SJCRH30 (cell line): Measurements from ENCODE around the gene ANKS1A. TPM values are rescaled to one million over a fixed set of nuclear protein-coding genes. Genes with fewer than 3 reads are reported as not detected.

ENCODE experiments used
- DNase-seq, 2 experiments: peaks; one replicate each; pipeline ENCODE4 v3.0.0-alpha.2; 2015 to 2020
- H3K27ac ChIP-seq: fragments of 250-450 bp; sonication (Bioruptor Pico); 2 replicates; pipeline ENCODE4 v1.5.1; 2020; ENCODE audit warnings: mild to moderate bottlenecking, moderate library complexity
- H3K27me3 ChIP-seq: fragments of 250-450 bp; sonication (Bioruptor Pico); 2 replicates; pipeline ENCODE4 v1.5.1; 2020; ENCODE audit warnings: mild to moderate bottlenecking, moderate library complexity
- H3K36me3 ChIP-seq: fragments of 250-450 bp; sonication (Bioruptor Pico); 2 replicates; pipeline ENCODE4 v1.5.1; 2020; ENCODE audit warnings: mild to moderate bottlenecking, moderate library complexity
- H3K4me1 ChIP-seq: fragments of 250-450 bp; sonication (Bioruptor Pico); 2 replicates; pipeline ENCODE4 v1.5.1; 2020; ENCODE audit warnings: mild to moderate bottlenecking, moderate library complexity
- H3K4me3 ChIP-seq: fragments of 250-450 bp; sonication (Bioruptor Pico); 2 replicates; pipeline ENCODE4 v1.5.1; 2020; ENCODE audit warnings: mild to moderate bottlenecking, moderate library complexity
- H3K9me3 ChIP-seq: fragments of 250-450 bp; sonication (Bioruptor Pico); replicated peaks from 2 replicates; pipeline ENCODE4 v1.5.1; 2020; ENCODE audit warnings: mild to moderate bottlenecking, moderate library complexity
- total RNA-seq: library from RNA; depleted of rRNA; stranded (reverse); fragments of >200 nt; shearing (Covaris generic); gene quantifications from 2 replicates; pipeline ENCODE4 v1.2.3, GENCODE V29; 2014

The ANKS1A gene
- total RNA-seq, 1 experiment from 2014 or later: 18.2 TPM

DNA sequence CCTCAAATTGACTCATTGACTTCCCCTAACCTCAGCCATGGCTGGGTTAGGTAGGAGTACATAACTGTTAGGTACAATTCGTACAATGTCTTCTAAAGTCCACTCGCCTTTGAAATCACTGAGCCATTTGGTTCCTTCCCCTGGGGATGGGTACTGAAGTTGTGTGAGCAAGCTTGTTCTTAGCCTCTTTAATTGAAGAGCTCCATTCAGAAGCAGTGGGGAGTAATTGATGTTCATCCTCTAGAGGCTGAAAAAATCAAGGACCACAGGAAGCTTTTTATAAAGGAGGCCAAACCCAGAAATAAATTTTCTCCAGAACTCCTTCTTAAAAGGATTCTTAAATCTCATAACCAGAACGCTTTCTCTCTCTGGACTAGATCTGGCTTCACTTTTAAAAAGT, 60.6 kb downstream of the ANKS1A start:
- no peaks in the 10 kb centered on the region for H3K9me3 ChIP-seq
- H3K36me3 ChIP-seq: no peaks in the 10 kb centered on the region
- H3K27me3 ChIP-seq: no peaks in the 10 kb centered on the region
- H3K4me3 ChIP-seq: no peak overlapping the region
- H3K4me1 ChIP-seq: peaks cover 5% of the 10 kb centered on the region
- no peak overlapping the region for H3K27ac ChIP-seq
- no peak for DNase-seq

GRCh38 chr6:34950849-34951248, 61.8 kb downstream of the ANKS1A start:
- DNase-seq: peak; percentile 17 to 53
- Histone ChIP-seq H3K9me3 (no peaks in the 10 kb centered on the region), H3K27ac (peak overlapping the region; percentile 54; the same call in 1 of the 2 replicates), H3K27me3 (no peaks in the 10 kb centered on the region), H3K4me3 (no peak overlapping the region), H3K36me3 (no peaks in the 10 kb centered on the region), H3K4me1 (peaks cover 5% of the 10 kb centered on the region)

DNA sequence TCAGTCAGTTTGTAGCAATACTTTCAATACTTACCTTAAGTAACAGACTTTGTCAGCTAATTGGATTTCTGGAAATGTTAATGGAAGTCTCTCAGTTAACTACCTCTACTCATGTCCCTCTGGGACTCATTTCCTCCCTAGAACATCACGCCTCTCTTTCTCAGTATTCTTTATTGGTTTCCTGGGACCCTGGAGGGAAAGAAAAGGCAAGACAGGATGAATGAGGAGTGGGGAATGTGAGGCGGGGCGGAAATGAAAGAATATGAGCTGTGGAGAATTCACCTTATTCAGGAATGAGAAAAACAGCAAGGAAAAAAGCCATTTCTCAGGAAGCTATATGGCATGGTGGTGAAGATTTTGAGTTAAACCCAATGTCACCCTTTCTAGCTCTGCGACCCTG, 62.7 kb downstream of the ANKS1A start:
- H3K27me3 ChIP-seq: no peaks in the 10 kb centered on the region
- H3K27ac ChIP-seq: no peak overlapping the region
- H3K9me3 ChIP-seq: no peaks in the 10 kb centered on the region
- H3K4me3 ChIP-seq: no peak overlapping the region
- H3K4me1 ChIP-seq: peaks cover 5% of the 10 kb centered on the region
- no peaks in the 10 kb centered on the region for H3K36me3 ChIP-seq
- no peak for DNase-seq

DNA sequence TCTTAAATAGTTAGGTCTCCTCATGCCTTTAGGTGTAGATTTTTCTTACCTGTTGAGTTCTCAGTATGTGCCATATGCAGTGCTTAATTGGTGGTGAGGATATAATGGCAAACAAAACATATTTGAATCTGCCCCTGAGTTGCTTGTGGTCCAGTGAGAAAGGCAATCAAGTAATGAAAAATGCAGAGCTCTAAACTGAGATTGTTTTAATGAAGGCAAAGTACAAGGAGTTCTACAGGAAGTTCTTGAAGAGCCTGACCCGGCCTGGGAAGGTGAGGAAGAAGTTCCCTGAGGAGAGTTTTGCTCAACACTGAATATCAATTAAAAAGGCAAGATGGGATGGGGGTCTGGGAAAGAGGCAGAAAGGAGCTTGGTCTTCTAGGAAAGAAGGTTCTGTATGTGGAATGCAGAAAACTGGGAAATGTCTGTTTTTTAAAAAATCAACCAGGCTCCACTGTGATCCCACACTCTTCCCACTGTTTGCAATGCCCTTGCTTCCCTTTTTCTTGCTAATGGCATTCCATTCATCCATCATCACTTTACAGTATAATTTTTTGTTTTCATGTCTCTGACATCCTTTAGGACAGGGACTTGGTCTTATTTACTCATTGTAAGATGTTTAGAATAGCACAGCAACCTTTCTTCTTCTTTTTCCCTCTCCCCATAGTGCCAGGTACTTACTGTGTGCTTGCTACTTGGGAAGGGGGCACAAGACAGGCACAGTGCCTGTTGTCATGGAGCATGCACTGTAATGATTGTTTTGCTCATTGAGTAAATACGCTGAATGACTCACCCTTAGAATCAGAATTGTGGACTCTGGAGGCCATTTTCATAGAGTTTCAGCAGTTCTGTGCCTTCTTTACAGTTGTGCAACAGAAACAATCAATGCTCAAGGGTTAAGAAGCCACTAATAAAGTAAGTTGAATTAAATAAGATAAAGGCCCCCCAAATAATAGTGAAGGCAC, 64.3 kb downstream of the ANKS1A start:
- Histone ChIP-seq H3K27me3 (no peaks in the 10 kb centered on the region), H3K36me3 (no peaks in the 10 kb centered on the region), H3K9me3 (no peaks in the 10 kb centered on the region), H3K4me1 (peaks cover 5% of the 10 kb centered on the region), H3K4me3 (no peak overlapping the region), H3K27ac (no peak overlapping the region)
- DNase-seq: no peak

- H3K4me1 ChIP-seq: peaks cover 4% of the 10 kb centered on the region
- no peaks in the 10 kb centered on the region for H3K9me3 ChIP-seq
- no peaks in the 10 kb centered on the region for H3K27me3 ChIP-seq
- no peak for DNase-seq
- no peaks in the 10 kb centered on the region for H3K36me3 ChIP-seq
- no peak overlapping the region for H3K4me3 ChIP-seq
- H3K27ac ChIP-seq: no peak overlapping the region
These were observed 66.4 kb downstream of the ANKS1A start for GRCh38 chr6:34955442-34955841.

DNA sequence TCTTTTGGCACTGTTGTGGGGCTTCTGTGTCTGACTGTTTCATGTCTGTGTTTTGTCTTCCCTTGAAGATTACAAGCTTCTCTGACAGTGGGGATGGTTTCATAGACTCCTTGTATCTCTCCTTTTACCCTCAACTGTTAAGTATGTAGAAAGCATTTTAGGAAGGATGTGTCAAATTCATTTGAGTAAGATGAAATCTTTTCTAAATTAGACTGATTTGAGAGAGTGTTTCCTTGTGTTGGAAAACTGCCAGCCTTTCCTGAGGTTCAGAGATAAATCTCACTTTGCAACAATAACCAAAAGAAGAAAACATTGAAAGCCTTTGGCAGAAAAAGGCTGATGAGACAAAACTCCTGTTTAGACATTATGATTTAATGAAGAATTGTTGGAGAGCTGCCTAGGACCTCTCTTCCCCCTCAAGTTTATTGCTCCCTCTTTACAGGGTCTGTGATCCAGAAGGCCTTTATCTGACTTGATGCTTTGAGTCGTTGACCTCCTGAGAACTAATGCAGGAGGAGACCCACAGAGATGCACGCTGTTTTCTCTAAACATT, 68.3 kb downstream of the ANKS1A start:
- Histone ChIP-seq H3K27me3 (no peaks in the 10 kb centered on the region), H3K4me1 (no peaks in the 10 kb centered on the region), H3K36me3 (no peaks in the 10 kb centered on the region), H3K27ac (no peak overlapping the region), H3K9me3 (no peaks in the 10 kb centered on the region), H3K4me3 (no peak overlapping the region)
- no peak for DNase-seq

GRCh38 chr6:34958734-34959133, 69.7 kb downstream of the ANKS1A start:
- Histone ChIP-seq H3K36me3 (no peaks in the 10 kb centered on the region), H3K4me3 (no peak overlapping the region), H3K27ac (no peak overlapping the region), H3K4me1 (no peaks in the 10 kb centered on the region), H3K9me3 (no peaks in the 10 kb centered on the region), H3K27me3 (no peaks in the 10 kb centered on the region)
- DNase-seq: no peak

DNA sequence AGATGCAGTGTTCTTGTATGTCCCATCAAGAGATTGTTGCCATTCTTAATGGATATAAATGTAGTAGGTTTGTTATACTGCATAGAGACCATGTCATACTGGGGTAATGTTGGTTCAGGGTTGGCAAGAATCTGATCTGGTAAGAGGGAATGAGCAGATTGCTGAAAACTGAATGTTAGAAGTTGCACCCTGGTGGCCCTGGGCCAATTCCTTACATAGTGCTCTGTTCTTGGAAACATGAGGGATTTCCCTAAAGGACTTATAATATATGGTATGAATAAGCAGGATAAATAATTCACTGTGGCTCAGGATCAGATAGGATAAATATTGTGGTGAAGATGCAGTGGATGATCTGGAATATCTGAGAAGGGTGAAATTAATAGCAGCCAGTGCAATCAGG, 70.2 kb downstream of the ANKS1A start:
- Histone ChIP-seq H3K27me3 (no peaks in the 10 kb centered on the region), H3K4me3 (no peak overlapping the region), H3K9me3 (no peaks in the 10 kb centered on the region), H3K4me1 (no peaks in the 10 kb centered on the region), H3K36me3 (no peaks in the 10 kb centered on the region), H3K27ac (no peak overlapping the region)
- DNase-seq: no peak

- DNase-seq: no peak
- H3K36me3 ChIP-seq: no peaks in the 10 kb centered on the region
- no peaks in the 10 kb centered on the region for H3K9me3 ChIP-seq
- H3K4me3 ChIP-seq: no peak overlapping the region
- no peak overlapping the region for H3K27ac ChIP-seq
- no peaks in the 10 kb centered on the region for H3K4me1 ChIP-seq
- no peaks in the 10 kb centered on the region for H3K27me3 ChIP-seq
These were observed 72.0 kb downstream of the ANKS1A start for GRCh38 chr6:34961082-34961481.

GRCh38 chr6:34961574-34961973, 72.5 kb downstream of the ANKS1A start:
- no peak for DNase-seq
- H3K4me3 ChIP-seq: no peak overlapping the region
- no peaks in the 10 kb centered on the region for H3K4me1 ChIP-seq
- no peak overlapping the region for H3K27ac ChIP-seq
- H3K9me3 ChIP-seq: no peaks in the 10 kb centered on the region
- no peaks in the 10 kb centered on the region for H3K36me3 ChIP-seq
- no peaks in the 10 kb centered on the region for H3K27me3 ChIP-seq

- no peaks in the 10 kb centered on the region for H3K27me3 ChIP-seq
- no peaks in the 10 kb centered on the region for H3K4me1 ChIP-seq
- no peak overlapping the region for H3K27ac ChIP-seq
- H3K9me3 ChIP-seq: no peaks in the 10 kb centered on the region
- no peaks in the 10 kb centered on the region for H3K36me3 ChIP-seq
- DNase-seq: no peak
- no peak overlapping the region for H3K4me3 ChIP-seq
These were observed 75.5 kb downstream of the ANKS1A start for GRCh38 chr6:34964564-34964963.

DNA sequence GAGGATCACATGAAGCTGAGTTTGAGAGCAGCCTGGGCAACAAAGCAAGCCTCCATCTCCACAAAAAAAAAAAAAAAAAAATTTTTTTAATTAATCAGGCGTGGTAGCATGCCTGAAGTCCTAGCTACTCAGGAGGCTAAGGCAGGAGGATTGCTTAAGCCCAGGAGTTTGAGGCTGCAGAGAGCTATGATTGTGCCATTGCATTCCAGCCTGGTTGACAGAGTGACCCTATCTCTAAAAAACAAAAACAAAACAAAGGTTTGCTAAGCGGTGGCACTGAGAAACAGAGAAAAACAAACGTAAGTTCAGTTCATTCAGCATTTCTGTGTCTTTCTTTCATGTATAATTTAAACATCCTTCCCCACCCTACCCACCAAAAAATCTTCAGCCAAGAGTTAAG, 78.4 kb downstream of the ANKS1A start:
- no peaks in the 10 kb centered on the region for H3K4me1 ChIP-seq
- no peak for DNase-seq
- no peak overlapping the region for H3K4me3 ChIP-seq
- no peaks in the 10 kb centered on the region for H3K36me3 ChIP-seq
- H3K27me3 ChIP-seq: no peaks in the 10 kb centered on the region
- H3K27ac ChIP-seq: no peak overlapping the region
- no peaks in the 10 kb centered on the region for H3K9me3 ChIP-seq

- Histone ChIP-seq H3K4me1 (no peaks in the 10 kb centered on the region), H3K36me3 (no peaks in the 10 kb centered on the region), H3K27me3 (no peaks in the 10 kb centered on the region), H3K27ac (no peak overlapping the region), H3K4me3 (no peak overlapping the region), H3K9me3 (no peaks in the 10 kb centered on the region)
- DNase-seq: no peak
These were observed 80.7 kb downstream of the ANKS1A start for GRCh38 chr6:34969662-34970265.

- Histone ChIP-seq H3K27ac (no peak overlapping the region), H3K4me3 (no peak overlapping the region), H3K4me1 (no peaks in the 10 kb centered on the region), H3K9me3 (no peaks in the 10 kb centered on the region), H3K27me3 (no peaks in the 10 kb centered on the region), H3K36me3 (no peaks in the 10 kb centered on the region)
- no peak for DNase-seq
These were observed 81.4 kb downstream of the ANKS1A start for GRCh38 chr6:34970488-34970887.

GRCh38 chr6:34970957-34971356, 81.9 kb downstream of the ANKS1A start:
- Histone ChIP-seq H3K36me3 (no peaks in the 10 kb centered on the region), H3K4me3 (no peak overlapping the region), H3K4me1 (no peaks in the 10 kb centered on the region), H3K27me3 (no peaks in the 10 kb centered on the region), H3K9me3 (no peaks in the 10 kb centered on the region), H3K27ac (no peak overlapping the region)
- no peak for DNase-seq
